H9 (cell line): ENCODE measurements around the gene GUK1. TPM values are rescaled to one million over a fixed set of nuclear protein-coding genes. Genes with fewer than 3 reads are reported as not detected.

Source experiments
- DNase-seq: peaks from one replicate; pipeline ENCODE4 v3.0.0-alpha.2; 2017
- H2AFZ ChIP-seq: one replicate; pipeline ENCODE4 v1.6.1; 2013; ENCODE audit warnings: mild to moderate bottlenecking, low read length, control low read depth, moderate library complexity
- H2AK5ac ChIP-seq: 2 replicates; pipeline ENCODE4 v1.6.1; 2013; ENCODE audit warnings: low read length, control low read depth, mixed read lengths; ENCODE audit not compliant: insufficient read length
- H2BK120ac ChIP-seq: one replicate; pipeline ENCODE4 v1.6.1; 2013; ENCODE audit warnings: low read depth, mild to moderate bottlenecking, low read length, control low read depth, inconsistent platforms; ENCODE audit not compliant: poor library complexity, severe bottlenecking
- H2BK12ac ChIP-seq: 2 replicates; pipeline ENCODE4 v1.6.1; 2013; ENCODE audit warnings: low read length, control low read depth, mixed read lengths, low read depth; ENCODE audit not compliant: insufficient read length
- H2BK15ac ChIP-seq: 2 replicates; pipeline ENCODE4 v1.6.1; 2013; ENCODE audit warnings: low read depth, low read length, control low read depth
- H2BK20ac ChIP-seq: one replicate; pipeline ENCODE4 v1.6.1; 2013; ENCODE audit warnings: low read depth, mild to moderate bottlenecking, low read length, control low read depth, inconsistent platforms; ENCODE audit not compliant: poor library complexity, severe bottlenecking
- H2BK5ac ChIP-seq: 2 replicates; pipeline ENCODE4 v1.6.1; 2013; ENCODE audit warnings: low read length, control low read depth, mixed read lengths; ENCODE audit not compliant: insufficient read length
- H3K14ac ChIP-seq: 2 replicates; pipeline ENCODE4 v1.6.1; 2013; ENCODE audit warnings: low read length, control low read depth; ENCODE audit not compliant: insufficient read depth
- H3K18ac ChIP-seq: 2 replicates; pipeline ENCODE4 v1.6.1; 2013; ENCODE audit warnings: low read depth, mild to moderate bottlenecking, mixed read lengths, low read length, control low read depth; ENCODE audit not compliant: insufficient read length
- H3K23ac ChIP-seq: 2 replicates; pipeline ENCODE4 v1.6.1; 2013; ENCODE audit warnings: low read length, control low read depth, mixed read lengths, low read depth; ENCODE audit not compliant: insufficient read length
- H3K23me2 ChIP-seq: 2 replicates; pipeline ENCODE4 v1.6.1; 2013; ENCODE audit warnings: low read depth, mild to moderate bottlenecking, mixed read lengths, low read length, control low read depth; ENCODE audit not compliant: insufficient read length, poor library complexity, severe bottlenecking
- H3K27ac ChIP-seq: 2 replicates; pipeline ENCODE4 v1.5.1; 2013; ENCODE audit warnings: low read length, control low read depth, mixed read lengths, low read depth; ENCODE audit not compliant: insufficient read length
- H3K27me3 ChIP-seq: 2 replicates; pipeline ENCODE4 v1.6.1; 2013; ENCODE audit warnings: low read length, control low read depth, inconsistent platforms; ENCODE audit not compliant: insufficient read depth
- H3K4ac ChIP-seq: 2 replicates; pipeline ENCODE4 v1.6.1; 2013; ENCODE audit warnings: low read depth, mild to moderate bottlenecking, control low read depth, inconsistent platforms, low read length, moderate library complexity
- H3K4me1 ChIP-seq: 2 replicates; pipeline ENCODE4 v1.6.1; 2013; ENCODE audit warnings: low read length, control low read depth, inconsistent platforms; ENCODE audit not compliant: insufficient read depth
- H3K4me2 ChIP-seq: 2 replicates; pipeline ENCODE4 v1.6.1; 2013; ENCODE audit warnings: low read length, control low read depth, mixed read lengths; ENCODE audit not compliant: insufficient read length, insufficient read depth
- H3K56ac ChIP-seq: 2 replicates; pipeline ENCODE4 v1.6.1; 2013; ENCODE audit warnings: low read depth, mild to moderate bottlenecking, mixed read lengths, low read length, control low read depth; ENCODE audit not compliant: insufficient read length
- H3K79me1 ChIP-seq: 2 replicates; pipeline ENCODE4 v1.6.1; 2013; ENCODE audit warnings: low read depth, mild to moderate bottlenecking, moderate library complexity, low read length, control low read depth, inconsistent platforms; ENCODE audit not compliant: insufficient read depth, poor library complexity, severe bottlenecking
- H3K79me2 ChIP-seq: 2 replicates; pipeline ENCODE4 v1.6.1; 2013; ENCODE audit warnings: low read length, control low read depth, inconsistent platforms; ENCODE audit not compliant: insufficient read depth
- H3K9ac ChIP-seq: 2 replicates; pipeline ENCODE4 v1.6.1; 2013; ENCODE audit warnings: low read length, control low read depth, mixed read lengths; ENCODE audit not compliant: insufficient read length; ENCODE audit errors: extremely low read depth
- H3K9me3 ChIP-seq: one replicate; pipeline ENCODE4 v1.6.1; 2013; ENCODE audit warnings: low read depth, low read length, inconsistent platforms; ENCODE audit not compliant: control insufficient read depth
- H3T11ph ChIP-seq: one replicate; pipeline ENCODE4 v1.6.1; 2013; ENCODE audit warnings: mild to moderate bottlenecking, low read length, control low read depth, inconsistent platforms
- H4K20me1 ChIP-seq: one replicate; pipeline ENCODE4 v1.6.1; 2013; ENCODE audit not compliant: control insufficient read depth, insufficient read length, insufficient read depth
- H4K5ac ChIP-seq: 2 replicates; pipeline ENCODE4 v1.6.1; 2013; ENCODE audit warnings: low read depth, mild to moderate bottlenecking, mixed read lengths, low read length, control low read depth; ENCODE audit not compliant: insufficient read length
- H4K8ac ChIP-seq: replicated peaks from 2 replicates; pipeline ENCODE4 v1.6.1; 2013; ENCODE audit warnings: low read length, control low read depth, mixed read lengths, low read depth; ENCODE audit not compliant: insufficient read length
- H4K91ac ChIP-seq: 2 replicates; pipeline ENCODE4 v1.6.1; 2013; ENCODE audit warnings: low read depth, mild to moderate bottlenecking, moderate library complexity, mixed read lengths, low read length, control low read depth; ENCODE audit not compliant: insufficient read length
- H3K27ac Mint-ChIP-seq, 3 experiments: 2 replicates in 2 of 3; 3 replicates in 1 of 3; pipeline ENCODE4 v1.8.0; 2020 to 2021; ENCODE audit warnings: mixed read lengths in 3 of 3, mild to moderate bottlenecking in 1 of 3, moderate library complexity in 1 of 3
- H3K27me3 Mint-ChIP-seq: 2 replicates; pipeline ENCODE4 v1.8.0; 2021; ENCODE audit warnings: low read depth, mild to moderate bottlenecking, moderate library complexity, mixed read lengths
- H3K36me3 Mint-ChIP-seq, 3 experiments: 2 replicates in 2 of 3; 3 replicates in 1 of 3; pipeline ENCODE4 v1.8.0; 2020 to 2021; ENCODE audit warnings: low read depth in 3 of 3, mixed read lengths in 3 of 3; ENCODE audit not compliant: insufficient read depth in 1 of 3
- H3K4me1 Mint-ChIP-seq, 2 experiments: 2 replicates each; pipeline ENCODE4 v1.8.0; 2020; ENCODE audit warnings: mixed read lengths in 2 of 2
- H3K4me3 Mint-ChIP-seq, 2 experiments: 2 replicates in 1 of 2; 3 replicates in 1 of 2; pipeline ENCODE4 v1.8.0; 2020 to 2021; ENCODE audit warnings: mild to moderate bottlenecking in 2 of 2, mixed read lengths in 2 of 2, moderate library complexity in 1 of 2
- H3K9me3 Mint-ChIP-seq, 2 experiments: 2 replicates in 1 of 2; 3 replicates in 1 of 2; pipeline ENCODE4 v1.8.0; 2020; ENCODE audit warnings: mild to moderate bottlenecking in 2 of 2, mixed read lengths in 2 of 2, moderate library complexity in 1 of 2
- CTCF ChIP-seq: fragments of 200-600 bp; sonication (generic); conservative IDR thresholded peaks from 3 replicates; pipeline ENCODE4 v1.8.0; 2021; ENCODE audit warnings: antibody characterized with exemption, mild to moderate bottlenecking
- WGBS: extraction: QIAGEN DNeasy Blood & Tissue Kit; methylation state at CpG from one replicate; pipeline ENCODE4 v1.1.7; 2013; ENCODE audit warnings: missing lambda C conversion rate, low lambda C conversion rate, mixed read lengths; ENCODE audit not compliant: insufficient read length; ENCODE audit errors: extremely low coverage; 5-methylcytosine and 5-hydroxymethylcytosine counted together
- total RNA-seq: library from RNA; stranded (reverse); gene quantifications from 2 replicates; pipeline ENCODE4 v1.2.1, GENCODE V29; 2021

GUK1 gene
- total RNA-seq, 1 experiment from 2014 or later = 88.2 TPM

DNA sequence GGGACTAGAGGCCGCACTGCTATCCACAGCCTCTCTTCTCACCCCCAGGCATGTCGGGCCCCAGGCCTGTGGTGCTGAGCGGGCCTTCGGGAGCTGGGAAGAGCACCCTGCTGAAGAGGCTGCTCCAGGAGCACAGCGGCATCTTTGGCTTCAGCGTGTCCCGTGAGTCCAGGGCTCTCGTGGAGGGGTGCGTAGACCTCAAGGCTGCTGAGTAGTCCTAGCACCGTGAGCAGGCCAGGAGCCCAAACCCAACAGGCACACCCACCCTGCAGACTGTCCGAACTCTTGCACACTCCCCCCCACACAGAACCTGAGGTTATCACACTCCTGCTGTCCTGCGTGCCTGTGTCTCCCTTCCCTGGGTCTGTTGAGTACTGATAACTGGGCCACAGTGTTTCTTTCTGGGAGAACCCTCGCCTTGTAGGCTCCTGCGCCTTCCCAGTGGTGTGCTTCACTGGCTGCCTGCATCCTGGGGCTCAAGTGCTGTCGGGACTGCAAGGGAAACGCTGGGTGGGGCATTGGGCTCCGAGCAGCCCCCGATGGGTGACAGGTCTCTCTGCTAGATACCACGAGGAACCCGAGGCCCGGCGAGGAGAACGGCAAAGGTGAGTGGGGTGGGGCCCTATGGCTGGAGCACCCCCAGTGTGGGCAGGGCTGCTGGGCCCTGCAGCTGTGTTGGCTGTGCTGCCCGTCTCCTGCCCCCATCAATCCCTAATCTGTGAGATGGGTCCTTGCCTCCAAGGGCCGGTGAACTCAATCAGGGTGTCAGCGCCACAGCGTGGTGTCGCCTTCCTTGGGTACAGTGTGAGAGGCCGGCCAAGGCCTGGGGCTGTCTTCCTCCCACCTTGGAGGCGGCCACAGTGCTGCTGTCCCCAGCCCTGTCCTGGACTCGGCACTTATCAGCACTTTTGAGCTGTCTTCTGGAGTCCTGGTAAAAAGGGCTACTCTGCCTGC is 5.7 kb downstream of the GUK1 start:
- Histone ChIP-seq H3K56ac (no peak overlapping the region), H3K27me3 (no peaks in the 10 kb centered on the region), H2BK15ac (no peak overlapping the region), H2AFZ (no peak overlapping the region), H3K18ac (no peak overlapping the region), H3T11ph (no peak overlapping the region), H4K8ac (no peak overlapping the region), H3K27ac (no peak overlapping the region), H2BK12ac (no peak overlapping the region), H3K4ac (no peak overlapping the region), H4K20me1 (peaks cover 2% of the 10 kb centered on the region), H3K14ac (no peak overlapping the region; the same call in 1 of the 2 replicates), H3K9me3 (no peaks in the 10 kb centered on the region), H3K9ac (no peak overlapping the region), H3K4me2 (no peak overlapping the region), H2BK120ac (no peak overlapping the region), H3K23ac (no peak overlapping the region), H4K5ac (no peak overlapping the region), H3K23me2 (peaks cover 4% of the 10 kb centered on the region), H2AK5ac (no peak overlapping the region), H4K91ac (no peak overlapping the region), H2BK20ac (no peak overlapping the region), H2BK5ac (no peak overlapping the region), H3K79me1 (peaks cover 7% of the 10 kb centered on the region), H3K79me2 (peaks cover 13% of the 10 kb centered on the region; the same call in 1 of the 2 replicates), H3K4me1 (no peaks in the 10 kb centered on the region)
- DNase-seq = no peak
- H3K4me3 Mint-ChIP-seq = no peak overlapping the region
- H3K27me3 Mint-ChIP-seq = no peaks in the 10 kb centered on the region
- no CpG with 5 or more reads among the region's 31 CpGs for WGBS
- H3K4me1 Mint-ChIP-seq = peaks cover 4 to 19% of the 10 kb centered on the region in 2 experiments
- no peak overlapping the region for H3K27ac Mint-ChIP-seq
- TF ChIP-seq CTCF = no peak
- no peaks in the 10 kb centered on the region; a peak in 1 of 7 replicates for H3K36me3 Mint-ChIP-seq
- no peaks in the 10 kb centered on the region for H3K9me3 Mint-ChIP-seq
